Left ventricle myocardium inferior (tissue), 1 donor: Measurements from ENCODE around the gene PPL. TPM values are rescaled to one million over a fixed set of nuclear protein-coding genes. Genes with fewer than 3 reads are reported as not detected.

Experiments used
- DNase-seq: peaks from one replicate; pipeline ENCODE4 v3.0.0-alpha.2; 2020
- H3K27ac ChIP-seq: fragments of 200-600 bp; replicated peaks from 2 replicates; pipeline ENCODE4 v1.8.0; 2021
- H3K27me3 ChIP-seq: fragments of 200-600 bp; 2 replicates; pipeline ENCODE4 v1.8.0; 2021; ENCODE audit warnings: low read depth
- H3K36me3 ChIP-seq: fragments of 200-600 bp; 2 replicates; pipeline ENCODE4 v1.8.0; 2021
- H3K4me1 ChIP-seq: fragments of 200-600 bp; 2 replicates; pipeline ENCODE4 v1.8.0; 2021
- H3K4me3 ChIP-seq: fragments of 200-600 bp; 2 replicates; pipeline ENCODE4 v1.8.0; 2021; ENCODE audit warnings: mild to moderate bottlenecking, moderate library complexity
- H3K9me3 ChIP-seq: fragments of 200-600 bp; replicated peaks from 2 replicates; pipeline ENCODE4 v1.8.0; 2021
- CTCF ChIP-seq: fragments of 200-600 bp; IDR thresholded peaks from 2 replicates; pipeline ENCODE4 v1.8.0; 2021; ENCODE audit warnings: antibody characterized with exemption, mild to moderate bottlenecking, borderline replicate concordance
- intact Hi-C: fragments of 100-400 bp; cut with micrococcal nuclease; formaldehyde crosslinking; loops from one replicate; pipeline ENCODE4 v1.11.0; 2022
- total RNA-seq: library from RNA; stranded (reverse); fragmentation: NEBNext Ultra II Directional; extraction: Animal tissue kit (Norgen Biotek cat#: 25700); gene quantifications from one replicate; pipeline ENCODE4 v1.2.1, GENCODE V29; 2021
- donor health status: DM: no; HTN: yes; CAD: no; lungs with severe emphysema.

Gene PPL
- total RNA-seq, 1 donor from 2014 or later: 7.6 TPM

GRCh38 chr16:4908854-4909401 is 28.0 kb downstream of the PPL start:
- H3K36me3 ChIP-seq: no peaks in the 10 kb centered on the region
- no peak for DNase-seq
- H3K9me3 ChIP-seq: no peaks in the 10 kb centered on the region
- no peak for TF ChIP-seq CTCF
- no peak overlapping the region for H3K27ac ChIP-seq
- H3K4me1 ChIP-seq: peaks cover 5% of the 10 kb centered on the region
- H3K4me3 ChIP-seq: no peak overlapping the region
- H3K27me3 ChIP-seq: no peaks in the 10 kb centered on the region
- intact Hi-C loops: no loop called here

GRCh38 chr16:4904942-4905615 is 31.9 kb downstream of the PPL start:
- Histone ChIP-seq H3K9me3 (no peaks in the 10 kb centered on the region), H3K36me3 (no peaks in the 10 kb centered on the region), H3K27me3 (no peaks in the 10 kb centered on the region), H3K4me1 (no peaks in the 10 kb centered on the region), H3K27ac (no peak overlapping the region), H3K4me3 (no peak overlapping the region)
- TF ChIP-seq CTCF: no peak
- intact Hi-C loops: no loop called here
- no peak for DNase-seq

GRCh38 chr16:4904108-4904941 is 32.6 kb downstream of the PPL start:
- DNase-seq: no peak
- intact Hi-C loops: no loop called here
- no peak overlapping the region for H3K4me3 ChIP-seq
- H3K36me3 ChIP-seq: no peaks in the 10 kb centered on the region
- H3K9me3 ChIP-seq: no peaks in the 10 kb centered on the region
- no peaks in the 10 kb centered on the region for H3K4me1 ChIP-seq
- H3K27ac ChIP-seq: no peak overlapping the region
- TF ChIP-seq CTCF: no peak
- H3K27me3 ChIP-seq: no peaks in the 10 kb centered on the region

- intact Hi-C loops: no loop called here
- no peak for TF ChIP-seq CTCF
- no peaks in the 10 kb centered on the region for H3K27me3 ChIP-seq
- DNase-seq: no peak
- H3K9me3 ChIP-seq: peaks cover 5% of the 10 kb centered on the region
- no peaks in the 10 kb centered on the region for H3K4me1 ChIP-seq
- H3K4me3 ChIP-seq: no peak overlapping the region
- peaks cover 9% of the 10 kb centered on the region for H3K36me3 ChIP-seq
- H3K27ac ChIP-seq: no peak overlapping the region
Measured at GRCh38 chr16:4902038-4902437, 34.9 kb downstream of the PPL start.

- no peak for TF ChIP-seq CTCF
- Histone ChIP-seq H3K27me3 (no peaks in the 10 kb centered on the region), H3K4me1 (no peaks in the 10 kb centered on the region), H3K27ac (no peak overlapping the region), H3K9me3 (peaks cover 5% of the 10 kb centered on the region), H3K36me3 (peaks cover 9% of the 10 kb centered on the region), H3K4me3 (no peak overlapping the region)
- no peak for DNase-seq
- intact Hi-C loops: no loop called here
Measured at GRCh38 chr16:4900750-4901149, 36.2 kb downstream of the PPL start.
